GM18505 (cell line): Measurements from ENCODE around the gene EDN1.

Experiments
- ATAC-seq: cut with Tn5 transposase; IDR thresholded peaks from one replicate; pipeline ENCODE4 v1.9.1; 2021; ENCODE audit not compliant: unreplicated experiment
- POLR2A ChIP-seq: IDR thresholded peaks from 4 replicates; pipeline ENCODE4 v1.6.1; 2011; ENCODE audit warnings: borderline replicate concordance; ENCODE audit not compliant: insufficient read depth, insufficient read length; ENCODE audit errors: extremely low read depth

The EDN1 gene

DNA sequence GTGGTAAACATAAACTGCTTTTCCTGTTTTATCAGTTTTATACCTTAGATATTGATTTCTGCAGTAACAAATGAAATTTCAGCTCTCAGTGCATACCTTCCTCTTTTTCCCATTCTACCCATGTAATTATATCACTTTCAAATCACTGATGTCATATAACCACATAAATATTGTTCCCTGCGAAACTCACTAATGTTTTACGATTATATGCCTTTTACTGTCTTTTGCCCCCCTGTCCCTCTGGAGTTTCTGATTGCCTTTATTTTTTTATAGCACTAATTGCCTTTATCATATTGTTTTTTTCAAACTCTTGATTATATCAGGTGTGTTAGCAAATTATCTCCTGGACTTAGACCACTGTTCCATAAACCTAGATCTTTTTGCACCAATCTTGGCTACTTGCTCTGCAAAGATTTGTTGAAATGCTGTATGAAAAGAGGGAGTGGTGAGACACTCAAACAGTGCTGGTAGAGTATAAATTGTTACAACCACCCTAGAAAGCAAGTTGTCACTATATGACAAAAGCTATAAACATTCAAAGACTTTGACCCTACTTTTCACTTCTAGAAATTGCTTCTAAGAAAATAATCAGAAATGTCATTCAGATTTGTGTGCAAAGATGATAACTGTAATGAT lies 29.6 kb upstream of the EDN1 start:
- no peak for ATAC-seq
- TF ChIP-seq POLR2A: no peak

DNA sequence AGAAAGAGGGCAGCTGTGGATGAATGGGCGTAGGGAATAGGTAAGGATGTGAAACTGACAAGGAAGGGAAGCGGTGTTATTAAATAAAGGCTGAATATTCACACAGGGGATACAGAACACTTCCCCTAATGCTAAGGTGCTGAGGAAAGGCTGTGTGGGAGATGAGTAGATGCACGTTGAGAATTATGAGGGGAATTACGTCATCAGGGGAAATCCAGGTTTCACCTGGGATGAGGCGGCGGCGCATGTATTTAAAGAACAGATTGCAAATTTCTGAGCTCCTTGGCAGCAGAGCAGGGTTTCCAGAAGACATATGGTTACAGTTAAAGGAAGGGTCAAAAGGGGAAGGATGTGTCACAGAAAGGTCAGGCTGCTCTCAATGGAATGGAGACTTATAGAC lies 28.7 kb upstream of the EDN1 start:
- TF ChIP-seq POLR2A: no peak
- ATAC-seq: no peak

DNA sequence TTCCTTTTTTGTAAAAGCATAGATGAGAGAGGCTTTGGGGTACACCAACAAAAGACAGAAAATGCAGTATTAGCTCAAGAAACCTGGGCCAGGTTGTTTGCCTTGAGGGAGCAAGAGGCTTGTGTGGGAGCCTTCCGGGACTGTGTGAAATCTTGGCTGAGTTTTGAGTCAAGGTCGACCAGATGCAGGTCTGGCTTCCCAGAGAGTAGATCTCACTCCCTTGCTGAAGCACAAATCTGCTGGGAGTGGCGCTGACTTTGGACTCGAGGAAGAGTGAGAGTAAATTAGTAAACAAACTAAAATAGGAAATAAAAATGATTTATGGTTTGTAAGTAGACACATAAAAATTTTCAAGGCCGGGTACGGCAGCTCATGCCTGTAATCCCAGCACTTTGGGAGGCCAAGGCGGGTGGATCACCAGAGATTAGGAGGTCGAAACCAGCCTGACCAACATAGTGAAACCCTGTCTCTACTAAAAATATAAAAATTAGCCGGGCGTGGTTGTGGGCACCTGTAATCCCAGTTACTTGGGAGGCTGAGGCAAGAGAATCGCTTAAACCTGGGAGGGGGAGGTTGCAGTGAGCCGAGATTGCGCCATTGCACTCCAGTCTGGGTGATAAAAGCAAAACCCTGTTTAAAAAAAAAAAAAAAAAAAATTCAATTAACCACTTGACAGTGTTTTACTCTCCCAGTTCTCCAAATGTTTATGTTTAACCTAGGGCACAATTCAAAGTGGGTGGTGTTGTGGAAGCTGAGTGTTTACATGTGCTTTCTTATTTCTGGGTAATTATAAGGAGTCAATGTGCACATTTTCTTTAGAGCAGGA lies 27.7 kb upstream of the EDN1 start:
- no peak for TF ChIP-seq POLR2A
- ATAC-seq: no peak

DNA sequence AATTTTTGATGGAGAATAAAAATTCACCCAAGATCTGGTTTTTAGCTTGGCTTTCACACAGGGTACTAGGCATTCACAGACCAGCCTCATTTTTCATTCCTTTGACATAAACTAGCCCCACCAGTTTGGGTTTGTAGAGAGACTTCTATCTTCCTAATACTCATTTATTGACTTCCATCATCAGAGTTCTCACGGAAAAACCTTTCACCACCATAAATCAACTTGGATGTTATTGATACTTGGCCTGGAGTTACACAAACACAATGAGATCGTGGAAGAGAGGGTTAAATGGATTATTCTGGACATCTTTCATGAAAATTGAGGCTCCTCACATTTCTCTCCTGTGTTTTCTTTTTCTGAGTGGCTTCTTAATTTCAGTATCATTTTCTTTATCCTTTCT lies 26.8 kb upstream of the EDN1 start:
- ATAC-seq: no peak
- no peak for TF ChIP-seq POLR2A

DNA sequence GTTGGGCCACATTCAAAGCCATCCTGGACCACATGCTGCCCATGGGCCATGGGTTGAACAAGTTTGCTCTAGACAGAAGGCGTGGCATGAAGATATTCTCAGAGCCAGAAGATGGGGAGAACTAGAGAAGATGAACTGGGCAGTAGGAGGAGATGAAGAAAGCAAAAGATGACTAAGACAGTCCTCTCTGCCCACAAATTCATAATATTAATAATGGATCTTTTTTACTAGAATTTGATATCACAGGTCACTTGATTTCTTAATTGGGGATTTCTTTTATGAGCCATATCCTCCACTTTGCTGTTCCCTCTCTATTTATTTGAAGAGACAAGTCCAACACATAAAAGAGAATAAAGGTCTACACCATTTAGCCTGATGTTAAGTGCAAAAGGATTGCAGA lies 25.5 kb upstream of the EDN1 start:
- no peak for TF ChIP-seq POLR2A
- ATAC-seq: no peak

DNA sequence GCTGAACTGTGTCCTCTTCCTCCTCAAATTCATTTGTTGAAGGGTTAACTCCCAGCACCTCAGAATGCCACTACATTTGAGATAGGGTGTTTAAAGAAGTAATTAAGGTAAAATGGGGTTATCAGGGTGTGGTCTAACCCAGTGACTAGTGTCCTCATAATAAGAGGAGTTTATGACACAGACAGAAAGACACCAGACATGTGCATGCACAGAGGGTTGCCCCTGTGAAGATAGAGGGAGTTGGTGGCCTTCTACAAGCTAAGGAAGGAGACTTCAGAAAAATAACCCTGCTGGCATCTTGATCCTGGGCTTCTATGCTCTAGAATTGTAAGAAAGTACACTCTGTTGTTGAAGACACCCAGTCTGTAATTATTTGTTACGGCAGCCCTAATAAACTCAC lies 24.9 kb upstream of the EDN1 start:
- ATAC-seq: no peak
- TF ChIP-seq POLR2A: no peak

DNA sequence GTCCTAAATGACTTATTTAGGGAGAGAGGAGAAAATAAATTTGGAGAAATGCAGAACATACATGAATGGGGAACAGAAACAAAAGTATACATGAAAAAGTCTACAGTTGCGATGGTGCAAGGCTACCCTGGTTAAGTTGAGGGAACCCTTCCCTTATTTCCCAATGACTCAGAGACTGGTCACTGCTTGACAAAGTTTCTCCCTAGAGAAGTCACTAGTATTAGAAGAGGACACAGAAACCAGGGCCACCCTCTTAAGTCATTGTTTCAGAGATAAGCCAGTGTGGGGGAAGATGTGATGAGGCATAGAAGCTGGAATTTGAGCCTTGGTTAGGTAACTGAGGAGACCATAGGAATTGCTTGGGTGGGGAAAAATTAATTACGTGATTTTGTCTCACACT lies 24.4 kb upstream of the EDN1 start:
- TF ChIP-seq POLR2A: no peak
- ATAC-seq: no peak

DNA sequence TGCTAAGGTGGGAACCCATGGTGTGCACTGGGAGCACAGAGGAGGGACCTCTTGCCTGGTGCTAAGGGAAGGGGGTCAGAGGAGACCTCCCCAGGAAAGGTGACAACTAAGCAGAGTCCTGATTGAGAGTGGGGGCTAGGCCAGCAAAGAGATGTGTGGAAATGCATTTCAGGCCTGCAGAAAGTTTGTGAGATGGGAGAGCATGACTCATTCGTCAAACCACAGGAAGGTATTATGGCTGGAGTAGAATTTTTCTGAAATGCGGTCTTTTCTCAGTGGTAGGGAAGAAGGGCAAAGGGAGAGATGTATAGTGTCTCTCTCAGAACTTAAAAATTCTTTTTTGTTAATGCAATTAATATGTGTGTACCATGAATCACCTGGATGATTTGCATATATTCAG lies 23.6 kb upstream of the EDN1 start:
- no peak for ATAC-seq
- TF ChIP-seq POLR2A: no peak

DNA sequence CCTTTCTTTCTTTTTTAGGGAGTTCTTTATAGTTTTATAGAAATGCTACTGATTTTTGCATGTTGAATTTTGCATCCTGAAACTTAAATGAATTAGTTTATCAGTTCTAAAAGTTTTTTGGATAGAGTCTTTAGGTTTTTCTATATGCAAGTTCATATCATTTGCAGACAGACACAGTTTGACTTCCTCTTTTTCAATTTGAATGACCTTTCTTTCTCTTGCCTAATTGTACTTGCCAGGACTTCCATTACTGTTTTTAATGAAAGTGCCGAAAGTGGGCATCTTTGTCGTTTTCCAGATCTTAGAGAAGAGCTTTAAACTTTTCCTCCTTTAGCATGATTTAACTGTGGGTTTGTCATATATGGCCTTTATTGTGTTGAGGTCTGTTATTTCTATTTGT lies 21.1 kb upstream of the EDN1 start:
- ATAC-seq: no peak
- no peak for TF ChIP-seq POLR2A

DNA sequence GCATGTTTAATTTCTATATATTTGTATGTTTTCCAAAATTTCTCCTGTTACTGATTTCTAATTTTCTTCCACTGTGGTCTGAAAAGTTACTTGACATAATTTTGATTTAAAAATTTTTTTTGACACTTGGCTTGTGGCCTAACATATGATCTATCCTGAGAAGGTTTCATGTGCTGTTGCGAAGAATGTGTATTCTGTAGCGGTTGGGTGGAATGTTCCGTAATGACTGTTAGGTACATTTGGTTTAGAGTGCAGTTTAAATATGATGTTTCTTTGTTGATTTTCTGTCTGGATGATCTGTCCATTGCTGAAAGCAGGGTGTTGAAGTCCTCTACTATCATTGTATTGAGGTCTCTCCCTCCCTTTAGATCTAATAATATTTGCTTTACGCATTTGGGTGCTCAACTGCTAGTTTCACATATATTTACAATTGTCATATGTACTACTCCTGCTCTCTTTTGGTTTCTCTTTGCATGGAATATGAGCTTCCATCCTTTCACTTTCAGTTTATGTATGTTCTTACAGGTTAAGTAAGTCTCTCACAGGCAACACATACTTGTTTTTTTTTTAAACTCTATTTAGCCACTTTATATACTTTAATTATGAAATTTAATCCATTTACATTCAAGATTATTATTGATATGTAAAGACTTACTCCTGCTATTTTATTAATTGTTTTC lies 19.5 kb upstream of the EDN1 start:
- TF ChIP-seq POLR2A: no peak
- ATAC-seq: no peak

DNA sequence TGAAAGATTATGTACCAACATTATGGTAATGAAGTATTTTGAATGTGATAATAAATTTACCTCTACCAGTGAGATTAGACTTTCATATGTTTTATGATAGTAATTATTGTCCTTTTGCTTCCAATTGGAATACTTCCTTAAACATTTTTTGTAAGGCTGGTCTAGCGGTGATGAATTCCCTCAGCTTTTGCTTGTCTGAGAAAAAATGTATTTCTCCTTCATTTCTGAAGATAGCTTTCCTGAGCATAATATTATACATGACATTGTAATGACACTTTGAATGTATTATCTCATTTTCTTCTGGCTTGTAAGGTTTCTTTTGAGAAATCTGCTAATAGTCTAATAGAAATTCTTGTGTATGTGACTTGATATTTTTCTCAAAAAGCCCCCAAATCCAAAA lies 18.6 kb upstream of the EDN1 start:
- no peak for TF ChIP-seq POLR2A
- ATAC-seq: no peak

DNA sequence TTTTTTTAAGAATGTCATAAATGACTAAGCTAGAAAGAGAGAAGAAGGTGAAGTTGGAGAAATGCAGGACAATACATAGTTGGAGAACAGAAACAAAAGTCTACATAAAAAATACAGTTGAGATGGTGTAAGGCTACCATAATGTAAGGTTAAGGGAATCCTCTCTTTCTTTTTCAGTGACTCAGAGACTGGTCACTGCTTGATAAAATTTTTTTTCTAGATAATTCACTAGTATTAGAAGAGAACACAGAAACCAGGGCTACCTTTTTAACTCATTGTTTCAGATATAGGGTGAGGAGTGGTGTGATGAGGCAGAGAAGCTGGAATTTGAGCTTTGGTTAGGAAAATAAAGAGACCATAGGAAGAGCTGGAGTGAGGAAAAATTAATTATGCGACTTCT lies 18.2 kb upstream of the EDN1 start:
- TF ChIP-seq POLR2A: no peak

DNA sequence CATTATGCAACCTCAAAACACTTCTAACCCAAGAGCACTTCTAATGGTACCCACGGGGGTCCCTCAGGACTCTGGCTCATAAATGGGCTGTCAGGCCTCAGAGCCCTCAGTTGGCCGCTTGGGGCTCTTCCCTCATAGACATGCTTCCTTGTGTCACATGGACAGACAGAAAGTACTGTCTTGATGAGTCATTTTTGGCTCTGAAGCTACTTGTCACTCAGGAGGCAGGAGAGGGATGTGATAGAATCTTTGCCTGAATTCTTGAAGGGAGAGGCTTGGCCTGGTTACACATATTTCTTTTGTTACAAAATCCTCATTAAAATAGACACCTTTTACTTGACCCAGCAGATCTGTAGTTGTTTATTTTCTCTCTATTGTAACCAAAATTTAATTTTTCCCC lies 15.1 kb upstream of the EDN1 start:
- no peak for ATAC-seq
- no peak for TF ChIP-seq POLR2A

More for the DNA sequence above, 18.2 kb upstream of the EDN1 start:
- no peak for ATAC-seq

DNA sequence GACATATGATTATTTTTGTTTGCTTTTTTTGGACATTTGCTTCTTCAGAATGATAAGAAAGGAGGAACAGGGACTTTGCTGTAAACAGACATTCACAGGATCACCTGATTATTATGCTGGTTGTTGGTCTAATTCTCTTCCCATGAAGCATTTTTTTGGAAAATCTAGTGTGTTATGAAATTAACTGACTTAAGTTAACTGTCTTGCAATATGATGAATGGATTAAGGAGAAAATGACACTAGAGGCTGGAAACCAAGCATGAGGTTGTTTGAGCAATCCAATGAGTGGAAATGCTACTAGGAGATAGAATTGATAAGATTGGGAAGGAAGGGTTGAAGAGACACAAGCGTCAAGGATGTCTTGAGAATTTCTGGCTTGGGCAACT lies 13.2 kb upstream of the EDN1 start:
- ATAC-seq: no peak
- TF ChIP-seq POLR2A: no peak
